Limb (tissue), 2 donors: Measurements from ENCODE around the gene RBM38.

ENCODE experiments used
- DNase-seq, 2 donors: peaks; one replicate each; pipeline ENCODE4 v3.0.0-alpha.2; 2016; ENCODE audit errors: extremely low spot score in 2 of 2

Gene RBM38

GRCh38 chr20:57450931-57451330 is 59.7 kb downstream of the RBM38 start:
- no peak for DNase-seq

DNA sequence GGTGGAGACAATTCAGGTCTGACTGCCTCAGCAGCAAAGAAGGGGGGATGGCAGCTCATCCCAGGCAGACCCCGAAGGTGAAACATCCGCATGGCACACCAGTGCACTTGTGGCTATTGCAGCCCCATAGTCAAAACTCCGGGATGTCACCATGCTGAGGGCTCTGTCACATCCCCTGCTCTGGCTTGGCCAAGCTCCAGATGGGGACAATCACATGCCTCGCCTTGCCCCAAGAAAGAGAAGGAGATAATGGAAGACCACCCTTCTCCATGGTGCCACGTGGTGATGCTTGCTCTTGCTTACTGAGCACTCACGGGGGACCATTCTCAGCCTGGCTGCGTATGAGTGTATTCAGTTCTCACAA is 60.2 kb downstream of the RBM38 start:
- no peak for DNase-seq

DNA sequence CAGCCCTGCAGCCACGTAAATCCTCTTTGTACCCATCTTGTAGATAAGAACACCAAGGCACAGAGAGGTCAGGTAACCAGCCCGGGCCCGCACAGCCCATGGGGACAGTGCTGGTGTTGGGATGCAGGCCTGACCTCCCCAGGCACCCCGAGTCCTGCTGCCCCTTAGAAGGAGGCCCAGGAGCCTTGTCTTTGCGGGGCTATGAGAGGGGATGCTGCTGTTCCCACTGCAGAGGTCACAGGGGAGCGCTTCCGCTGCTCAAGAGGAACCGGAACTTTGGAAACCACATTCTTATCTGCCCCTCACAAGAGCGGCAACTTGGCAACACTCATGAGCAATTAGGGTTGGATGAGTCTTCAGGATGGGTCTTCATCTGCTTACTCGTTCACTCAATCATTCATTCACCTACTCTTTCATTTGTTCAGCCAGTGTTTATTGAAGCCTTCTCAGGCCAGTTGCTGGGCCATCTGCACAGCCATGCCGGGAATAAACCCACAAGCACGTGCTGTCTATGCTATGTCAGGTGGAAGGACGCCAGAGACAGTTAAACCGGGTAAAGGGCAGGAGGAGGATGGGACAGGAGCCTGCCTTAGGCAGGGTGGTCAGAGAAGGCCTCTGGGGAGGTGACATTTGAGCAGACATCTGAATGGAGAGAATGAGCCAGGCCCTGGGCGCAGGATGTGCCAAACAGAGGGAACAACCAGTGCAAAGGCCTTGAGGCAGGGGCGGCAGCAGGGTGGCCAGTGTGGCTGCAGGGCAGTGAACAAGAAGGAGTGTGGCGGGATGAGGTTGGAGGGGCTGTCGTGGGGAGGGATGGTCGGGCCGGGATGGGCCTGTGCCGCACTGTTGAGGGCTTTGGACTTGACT is 60.8 kb downstream of the RBM38 start:
- DNase-seq = no peak

DNA sequence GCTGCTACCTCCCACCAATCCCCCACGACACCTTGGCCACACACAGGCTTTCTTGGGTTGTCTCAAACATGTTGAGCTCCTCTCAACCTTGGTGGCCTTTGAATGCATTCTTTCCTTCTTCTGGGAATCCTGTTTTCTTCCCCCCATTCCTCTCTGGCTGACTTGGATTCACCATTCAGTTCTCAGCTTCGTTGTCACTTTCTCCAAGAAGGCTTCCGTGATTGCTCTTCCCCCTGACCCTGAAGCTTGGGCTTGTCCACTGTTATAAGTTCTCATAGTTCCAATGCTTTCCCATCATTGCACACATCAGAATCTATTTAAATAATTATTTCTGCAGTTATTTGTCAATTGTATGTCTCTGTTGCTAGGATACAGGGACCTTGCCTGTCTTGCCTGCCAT is 64.2 kb downstream of the RBM38 start:
- no peak for DNase-seq

- no peak for DNase-seq
Measured at GRCh38 chr20:57456116-57456515, 64.9 kb downstream of the RBM38 start.

GRCh38 chr20:57457243-57458095 is 66.3 kb downstream of the RBM38 start:
- DNase-seq = no peak

DNA sequence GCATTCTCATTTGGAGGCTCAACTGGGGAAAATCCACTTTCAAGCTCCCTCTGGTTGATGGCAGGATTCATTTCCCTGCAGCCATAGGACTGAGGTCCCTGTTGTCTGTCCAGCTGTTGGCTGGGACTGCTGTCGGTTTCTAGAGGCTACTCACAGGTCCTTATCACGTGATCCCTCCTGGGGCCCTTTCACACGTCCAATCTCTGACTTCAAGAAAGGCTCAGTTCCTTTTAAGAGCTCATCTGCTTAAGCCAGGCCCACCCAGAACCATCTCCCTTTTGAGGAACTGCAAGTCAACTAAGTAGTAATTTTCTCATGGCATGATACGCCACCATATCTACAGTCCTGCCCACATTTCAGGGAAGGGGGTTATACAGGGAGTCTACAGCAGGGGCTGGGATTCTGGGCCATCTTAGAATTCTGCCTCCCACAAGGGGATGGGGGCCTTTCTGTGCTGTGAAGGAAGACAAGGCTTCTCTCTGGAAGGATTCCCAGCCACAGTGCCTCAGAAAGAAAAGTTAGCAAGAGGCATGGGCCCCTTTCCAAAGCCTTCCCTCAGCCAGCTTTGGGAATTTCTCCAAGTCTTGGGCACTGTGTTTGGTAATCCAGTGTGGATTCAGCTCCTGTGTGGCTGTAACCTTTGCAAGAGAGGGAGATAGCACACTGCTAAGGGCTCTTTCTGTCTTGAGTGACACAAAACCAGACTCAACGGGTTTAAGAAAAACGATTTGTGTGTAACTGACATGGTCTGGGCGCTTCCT is 67.4 kb downstream of the RBM38 start:
- no peak for DNase-seq
